ENCODE measurements around the gene SCAP.
"Not testable (repeated sequence)": the region's sequence is repeated elsewhere in the genome, so short reads cannot be mapped to it uniquely, and the experiment has no call there.

Gene SCAP

DNA sequence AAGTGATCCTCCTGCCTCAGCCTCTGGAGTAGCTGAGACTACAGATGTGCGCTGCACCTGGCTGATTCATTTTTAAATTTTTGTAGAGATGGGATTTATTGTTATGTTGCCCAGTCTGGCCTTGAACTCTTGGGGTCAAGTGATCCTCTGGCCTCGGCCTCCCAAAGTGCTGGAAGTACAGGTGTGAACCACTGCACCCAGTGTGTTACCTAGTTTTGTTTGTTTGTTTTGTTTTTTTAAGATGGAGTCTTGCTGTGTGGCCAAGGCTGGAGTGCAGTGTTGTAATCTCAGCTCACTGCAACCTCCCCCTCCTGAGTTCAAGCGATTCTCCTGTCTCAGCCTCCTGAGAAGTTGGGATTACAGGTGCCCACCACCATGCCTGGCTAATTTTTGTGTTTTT lies 82.8 kb downstream of the SCAP start:
- DNase-seq: no peak

DNA sequence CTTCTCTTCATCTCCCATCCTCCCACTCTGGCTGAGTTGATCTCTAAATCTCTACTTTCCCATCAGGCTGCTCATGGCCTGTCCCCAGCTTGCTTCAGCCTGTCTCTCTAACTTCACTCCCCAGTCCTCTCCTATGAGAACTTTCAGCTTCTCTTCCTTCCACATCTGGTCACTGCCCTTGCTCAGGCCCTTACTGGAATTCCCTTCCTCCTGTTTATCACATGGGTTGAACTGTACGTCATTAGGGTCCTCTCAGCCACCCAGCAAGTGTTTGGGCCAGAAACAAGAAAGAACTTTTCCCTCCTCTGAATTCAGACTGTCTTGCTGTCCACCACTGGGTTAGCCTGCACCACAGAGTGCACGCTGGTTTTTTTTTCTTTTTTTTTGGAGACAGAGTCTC lies 89.9 kb downstream of the SCAP start:
- DNase-seq: no peak

DNA sequence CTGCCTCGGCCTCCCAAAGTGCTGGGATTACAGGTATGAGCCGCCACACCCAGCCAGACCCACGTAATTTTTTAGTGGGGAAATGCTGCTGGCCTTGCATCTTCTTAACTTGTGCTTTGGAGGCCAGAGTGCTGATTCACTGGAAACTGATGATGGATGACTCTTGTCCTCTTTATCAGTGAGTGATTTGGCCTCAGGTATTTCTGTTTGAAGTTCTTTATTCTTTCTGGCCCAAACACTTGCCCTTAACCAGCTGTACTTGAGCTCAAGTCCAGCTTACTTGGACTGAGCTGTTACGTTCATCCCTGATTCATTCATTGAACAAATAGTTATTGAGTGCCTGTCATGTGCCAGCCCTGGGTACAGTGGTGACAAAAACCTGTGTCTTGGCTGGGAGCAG lies 90.7 kb downstream of the SCAP start:
- DNase-seq: no peak

DNA sequence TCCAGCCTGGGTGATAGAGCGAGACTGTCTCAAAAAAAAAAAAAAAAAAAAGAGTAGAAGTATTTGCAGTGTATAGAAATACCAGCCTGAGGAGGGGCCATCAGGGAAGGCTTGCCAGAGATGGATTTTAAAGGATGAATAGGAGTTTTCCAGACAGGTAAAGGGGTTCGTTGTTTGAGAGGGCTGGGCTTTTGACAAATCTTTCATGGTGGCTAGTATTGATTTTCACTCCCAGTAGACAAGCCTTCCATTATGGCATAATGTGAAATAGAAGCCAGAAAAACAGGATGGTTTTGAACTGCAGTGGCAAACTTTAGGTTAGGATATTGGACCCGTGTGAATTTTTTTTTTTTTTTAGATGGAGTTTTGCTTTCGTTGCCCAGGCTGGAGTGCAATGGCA lies 91.3 kb downstream of the SCAP start:
- no peak for DNase-seq

DNA sequence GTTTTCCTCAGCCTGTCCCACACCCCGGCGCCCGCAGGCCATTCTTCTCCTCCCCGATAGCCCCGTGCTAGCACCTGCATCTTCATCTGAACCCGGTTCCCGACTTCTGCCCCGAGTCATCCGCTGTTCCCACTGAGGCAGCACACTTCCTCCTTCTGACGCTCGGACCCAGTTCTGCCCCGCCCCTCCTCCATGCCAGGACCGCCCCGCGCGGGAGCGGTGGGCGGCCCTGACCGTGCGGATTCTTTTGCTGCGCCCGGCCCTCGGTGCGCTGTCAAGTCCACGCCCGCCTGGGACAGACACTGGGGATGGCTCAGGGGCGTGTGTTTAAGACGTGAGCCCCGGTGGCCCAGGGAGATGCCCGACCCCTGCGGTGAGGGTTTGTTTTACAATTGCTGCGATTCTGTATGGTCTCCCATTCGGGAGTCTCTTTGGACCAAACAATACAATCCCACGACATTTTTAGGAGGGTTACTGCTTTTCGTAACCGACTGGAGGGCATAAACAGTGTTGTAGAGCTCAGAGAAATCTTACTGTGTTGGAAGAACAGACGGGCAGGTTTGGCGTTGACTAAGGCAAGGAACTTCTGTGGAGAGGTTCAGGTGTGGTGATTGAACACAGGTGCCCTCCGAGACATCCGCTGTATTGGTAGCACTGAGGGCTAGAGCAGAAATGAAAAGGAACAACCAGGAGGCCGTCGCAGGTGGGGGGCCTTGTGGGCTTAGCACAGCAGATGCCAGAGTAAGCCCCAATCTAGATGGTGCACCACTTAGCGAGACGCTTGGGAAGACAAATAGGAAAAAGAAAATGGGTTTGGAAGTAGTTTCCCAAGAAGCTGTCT lies 94.2 kb downstream of the SCAP start:
- peak; percentile 62 for DNase-seq

DNA sequence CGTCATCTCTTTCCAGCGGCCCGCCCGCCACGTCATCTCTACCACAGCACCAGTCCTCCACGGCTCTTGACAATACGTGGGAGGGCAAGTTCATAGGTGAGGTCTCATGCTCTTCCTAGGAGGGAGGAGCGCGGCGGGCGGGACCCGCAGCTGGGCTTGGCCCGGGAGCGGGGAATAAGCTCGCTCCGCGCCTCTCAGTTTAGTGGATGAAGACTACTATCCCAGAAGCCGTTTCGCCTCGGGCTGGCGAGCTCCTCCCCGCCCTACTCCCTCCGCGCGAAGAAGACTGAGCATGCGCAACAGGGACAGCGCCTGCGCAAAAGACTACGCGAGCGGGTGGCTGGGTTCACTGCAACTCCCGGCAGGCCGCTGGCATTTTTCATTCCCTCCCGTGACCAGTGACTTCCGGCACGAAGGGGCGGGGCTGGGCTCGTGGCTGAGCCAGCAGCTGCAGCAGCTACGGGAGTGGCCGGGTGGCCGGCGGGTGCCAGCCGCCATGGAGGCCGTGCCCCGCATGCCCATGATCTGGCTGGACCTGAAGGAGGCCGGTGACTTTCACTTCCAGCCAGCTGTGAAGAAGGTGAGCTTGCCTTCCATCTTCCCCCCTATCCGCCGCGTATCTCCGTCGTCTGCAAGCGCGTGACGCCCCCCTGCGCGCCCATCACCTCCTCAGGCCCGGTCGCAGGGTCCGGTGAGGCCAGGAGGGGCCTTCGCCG lies 95.0 kb downstream of the SCAP start, which contains the start of gene PTPN23:
TSS of gene PTPN23 (plus strand) at position 421 of the 716 bp plus-strand sequence. CDS start at position 497, 76 bp downstream.
- DNase-seq: peak; percentile 99

DNA sequence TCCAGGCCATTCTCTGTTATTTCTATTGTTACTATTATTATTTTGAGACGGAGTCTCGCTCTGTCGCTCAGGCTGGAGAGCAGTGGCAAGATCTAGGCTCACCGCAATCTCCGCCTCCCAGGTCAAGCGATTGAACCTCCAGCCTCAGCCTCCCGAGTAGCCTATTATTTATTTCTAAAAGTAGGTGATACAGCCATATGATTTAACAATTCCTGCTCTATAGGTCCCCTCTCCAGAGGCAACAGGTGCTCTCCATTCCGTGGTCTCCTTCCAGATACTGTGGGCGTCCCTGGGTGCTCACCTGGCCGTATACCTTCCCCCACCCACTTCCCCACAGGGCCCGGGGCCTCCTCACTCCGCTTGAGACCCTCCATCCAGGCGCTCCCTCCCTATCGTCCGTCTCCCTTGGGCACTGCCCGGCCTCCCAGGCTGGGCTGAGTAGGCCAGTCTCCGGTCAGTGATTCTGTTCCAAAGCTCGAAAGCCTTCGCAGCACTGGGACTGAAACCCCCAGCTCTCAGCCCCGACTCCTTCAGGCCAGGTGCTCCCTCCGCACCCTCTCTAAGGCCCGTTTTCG lies 95.6 kb downstream of the SCAP start:
- no peak for DNase-seq

DNA sequence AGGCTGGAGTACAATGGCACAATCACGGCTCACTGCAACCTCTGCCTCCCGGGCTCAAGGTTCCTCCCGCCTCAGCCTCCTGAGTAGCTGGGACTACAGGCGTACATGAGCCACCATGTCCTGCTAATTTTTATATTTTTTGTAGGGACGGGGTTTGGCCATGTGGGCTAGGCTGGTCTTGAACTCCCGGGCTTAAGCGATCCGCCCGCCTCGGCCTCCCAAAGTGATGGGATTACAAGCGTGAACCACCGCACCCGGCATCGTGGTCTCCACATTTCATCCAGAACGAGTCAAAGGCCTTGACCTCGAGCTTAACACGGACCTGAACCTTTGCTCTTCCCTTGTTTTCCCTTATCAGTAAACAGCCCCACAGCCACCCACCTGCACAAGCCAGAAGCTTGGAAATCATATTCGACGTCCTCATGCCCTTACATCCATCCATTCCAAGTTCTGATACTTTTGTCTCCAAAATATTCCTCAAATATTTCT lies 96.3 kb downstream of the SCAP start:
- DNase-seq: no peak

DNA sequence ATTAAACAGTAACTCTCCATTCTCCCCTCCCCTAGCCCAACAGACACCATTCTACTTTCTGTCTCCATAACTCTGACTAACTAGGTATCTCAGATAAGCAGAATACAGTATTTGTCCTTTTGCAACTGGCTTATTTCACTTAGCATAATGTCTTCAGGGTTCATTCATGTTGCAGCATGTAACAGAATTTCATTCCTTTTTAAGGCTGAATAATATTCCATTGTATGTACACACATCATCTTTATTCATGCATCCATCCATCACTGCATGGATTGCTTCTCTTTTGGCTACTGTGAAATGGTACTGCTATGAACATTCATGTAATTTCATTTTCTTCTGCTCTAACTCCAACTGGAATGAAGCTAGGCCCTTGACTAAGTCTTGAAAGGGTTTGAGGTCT lies 96.9 kb downstream of the SCAP start:
- DNase-seq: no peak

DNA sequence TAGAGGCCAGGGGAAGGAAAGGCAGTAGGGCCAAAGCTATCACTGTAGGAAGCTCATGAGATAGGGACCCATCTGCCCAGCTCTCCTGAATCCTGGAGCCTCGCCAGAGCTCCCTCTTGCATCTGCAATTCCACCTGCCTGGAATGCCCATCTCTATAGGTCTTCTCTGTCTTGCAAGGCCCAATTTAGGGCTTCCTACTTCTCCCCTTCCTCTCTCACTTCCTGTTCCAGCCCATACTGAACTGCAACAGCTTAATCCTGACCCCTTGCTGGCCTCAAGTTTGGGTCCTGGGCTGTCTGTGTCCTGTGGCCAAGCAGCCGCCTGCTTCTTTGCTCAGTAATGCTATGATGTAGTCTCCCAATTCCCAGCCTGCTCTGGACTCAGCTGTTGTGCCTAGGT lies 98.6 kb downstream of the SCAP start:
- DNase-seq: no peak

DNA sequence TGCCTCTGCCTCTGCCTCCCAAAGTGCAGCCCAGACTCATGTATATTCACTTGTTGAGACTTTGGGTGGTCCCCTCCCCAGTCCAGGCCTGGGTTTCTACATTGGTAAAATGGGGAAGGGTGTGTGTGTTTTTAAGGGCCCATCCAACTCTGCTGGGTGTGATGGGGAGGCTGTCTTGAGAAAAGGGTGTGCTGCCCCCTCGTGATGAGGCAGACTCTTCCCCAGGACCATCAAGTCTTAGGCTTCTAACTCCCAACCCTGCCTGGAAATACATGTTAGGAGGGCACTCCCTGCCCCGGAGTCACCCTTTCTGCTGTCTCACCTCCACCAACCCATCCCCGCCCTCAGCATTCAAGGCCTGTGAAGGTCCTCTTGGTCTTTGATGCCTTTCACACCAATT lies 99.3 kb downstream of the SCAP start:
- no peak for DNase-seq

DNA sequence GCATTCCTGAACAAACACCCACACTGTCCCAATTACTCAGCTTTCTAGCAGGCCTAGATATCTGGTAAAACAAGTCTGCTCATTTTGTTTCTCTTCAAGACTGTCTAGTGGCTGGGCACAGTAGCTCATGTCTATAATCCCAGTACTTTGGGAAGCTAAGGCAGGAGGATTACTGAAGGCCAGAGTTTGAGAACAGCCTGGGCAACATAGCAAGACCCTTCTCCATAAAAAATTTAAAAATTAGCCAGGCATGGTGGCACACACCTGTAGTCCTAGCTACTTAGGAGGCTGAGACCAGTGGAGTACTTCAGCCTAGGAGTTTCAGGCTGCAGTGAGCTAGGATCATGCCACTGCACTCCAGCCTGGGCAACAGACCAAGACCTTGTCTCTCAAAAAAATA lies 101.2 kb downstream of the SCAP start:
- DNase-seq: no peak

DNA sequence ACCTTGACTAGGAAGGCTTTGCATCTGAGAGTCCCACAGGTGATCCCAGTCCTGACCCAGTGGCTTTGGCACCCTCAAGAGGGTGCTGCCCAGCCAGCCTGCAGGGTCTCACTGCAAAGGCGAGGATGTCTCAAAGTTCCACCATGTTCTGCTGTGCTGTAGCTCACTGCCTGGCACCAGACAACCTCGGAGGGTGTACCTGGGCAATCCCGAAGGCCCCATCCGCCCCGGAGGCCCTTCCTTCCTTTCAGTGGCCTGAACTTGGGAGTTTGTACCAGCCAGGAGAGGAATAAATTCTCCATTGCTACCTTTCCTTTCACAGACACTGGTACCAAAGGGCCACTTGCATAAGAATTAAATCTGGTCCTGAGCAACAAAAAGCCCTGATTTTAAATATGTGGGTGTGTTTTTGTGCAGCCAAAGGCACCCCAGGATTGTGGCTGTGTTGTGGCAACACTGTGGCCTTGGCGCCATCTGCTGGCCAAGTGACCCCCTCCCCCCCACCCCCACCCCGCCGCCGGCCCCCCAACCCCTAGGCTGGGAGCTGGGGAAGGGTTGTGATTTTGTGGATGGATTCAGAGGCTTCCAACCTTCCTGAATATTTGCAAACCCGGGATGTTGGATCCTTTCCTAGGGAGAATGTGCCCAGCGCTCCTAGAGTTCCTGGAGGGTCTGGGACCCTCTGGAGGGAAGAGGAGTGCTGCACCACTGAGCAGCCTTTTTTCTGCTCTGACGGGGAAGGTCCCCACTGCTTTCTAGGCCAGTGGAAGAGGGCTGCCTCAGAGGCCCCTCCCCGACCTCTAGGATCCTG lies 104.6 kb downstream of the SCAP start:
- DNase-seq: peak; percentile 33

DNA sequence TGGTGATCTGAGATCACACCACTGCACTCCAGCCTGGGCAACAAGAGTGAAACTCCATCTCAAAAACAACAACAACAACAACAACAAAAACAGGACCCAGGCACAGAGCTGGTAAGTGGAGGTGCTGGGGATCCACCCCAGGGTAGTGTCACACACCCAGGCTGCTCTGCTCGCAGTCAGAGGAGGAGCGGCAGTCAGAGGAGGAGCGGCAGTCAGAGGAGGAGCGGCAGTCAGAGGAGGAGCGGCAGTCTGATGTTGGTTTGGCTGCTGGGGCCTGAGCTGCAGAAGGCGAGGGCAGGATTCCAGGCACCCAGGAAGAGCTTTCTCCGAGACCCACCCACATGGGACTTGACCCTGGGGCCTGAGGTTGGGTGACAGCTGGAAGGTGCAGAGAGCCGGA lies 105.7 kb downstream of the SCAP start:
- DNase-seq: not testable (repeated sequence)

DNA sequence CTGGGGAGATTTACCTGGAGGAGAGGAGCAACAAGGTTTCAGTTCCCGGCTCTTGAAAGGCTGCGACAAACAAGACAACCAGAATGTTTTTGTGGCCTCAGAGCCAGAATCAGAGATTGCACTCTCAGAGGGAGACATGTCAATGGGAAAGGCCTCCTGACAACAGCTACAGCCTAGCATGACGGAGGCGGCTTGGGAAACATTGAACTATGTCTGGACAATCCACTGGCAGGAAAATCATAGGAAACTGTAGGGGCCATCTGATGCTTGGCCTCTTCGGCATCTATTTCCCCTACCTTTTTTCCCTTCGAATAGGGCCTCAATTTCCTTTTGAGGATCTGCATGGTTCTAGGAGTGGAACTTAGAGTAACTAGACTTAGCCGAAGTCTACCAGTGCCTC lies 108.1 kb downstream of the SCAP start:
- no peak for DNase-seq

DNA sequence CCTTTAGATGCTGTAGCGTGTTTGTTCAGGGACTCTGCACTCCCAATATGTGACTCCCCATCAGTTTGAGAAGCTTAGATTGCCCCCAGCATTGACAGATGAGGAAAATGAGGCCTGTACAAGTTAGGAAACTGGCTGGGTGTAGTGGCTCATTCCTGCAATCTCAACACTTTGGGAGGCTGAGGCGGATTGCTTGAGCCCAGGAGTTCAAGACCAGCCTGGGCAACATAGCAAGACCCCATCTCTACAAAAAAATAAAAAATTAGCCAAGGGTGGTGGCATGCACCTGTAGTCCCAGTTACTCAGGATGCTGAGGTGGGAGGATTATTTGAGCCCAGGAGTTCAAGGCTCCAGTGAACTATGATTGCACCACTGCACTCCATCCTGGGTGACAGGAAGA lies 108.9 kb downstream of the SCAP start:
- DNase-seq: no peak

DNA sequence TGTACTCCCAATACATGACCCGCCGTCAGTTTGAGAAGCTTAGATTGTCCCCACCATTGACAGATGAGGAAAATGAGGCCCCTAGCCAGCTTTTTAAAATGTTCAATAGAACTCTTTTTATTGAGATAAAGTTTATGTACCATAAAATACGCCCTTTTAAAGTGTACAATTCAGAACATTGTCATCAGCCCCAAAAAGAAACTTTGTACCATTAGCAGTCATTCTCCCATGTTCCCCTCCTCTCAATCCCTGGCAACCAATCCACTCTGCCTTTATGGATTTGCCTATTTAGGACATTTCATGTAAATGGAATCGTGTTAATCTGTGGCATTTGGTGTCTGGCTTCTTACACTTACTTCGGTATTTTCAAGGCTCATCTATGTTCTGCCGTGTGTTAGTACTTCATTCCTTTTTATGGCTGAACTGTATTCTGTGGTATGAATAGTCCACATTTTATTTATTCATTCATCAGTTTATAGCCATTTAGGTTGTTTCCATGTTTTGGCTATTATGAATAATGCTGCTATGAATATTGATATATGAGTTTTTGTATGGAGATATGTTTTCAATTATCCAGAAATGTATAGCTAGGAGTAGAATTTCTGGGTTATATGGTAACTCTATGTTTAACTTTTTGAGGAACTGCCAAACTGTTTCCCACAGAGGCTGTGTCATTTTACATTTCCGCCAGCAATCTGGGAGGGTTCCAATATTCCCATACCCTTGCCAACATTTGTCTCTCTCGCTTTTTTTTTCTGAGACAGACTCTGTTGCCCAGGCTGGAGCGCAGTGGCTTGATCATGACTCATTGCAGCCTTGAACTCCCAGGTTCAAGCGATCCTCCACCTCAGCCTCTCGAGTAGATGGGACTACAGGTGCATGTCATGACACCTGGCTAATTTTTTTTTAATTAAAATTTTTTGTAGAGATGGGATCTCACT lies 110.3 kb downstream of the SCAP start:
- no peak for DNase-seq

Data from activated gamma-delta T cell treated with Interleukin-2 at 50 U/mL for 16 hours (primary cell).